Stimulated activated CD4-positive, alpha-beta T cell treated with anti-CD3 and anti-CD28 coated beads, Interleukin-2, amount 100 ng/mL, for 4 hours (primary cell): ENCODE data around the gene EHD3.

ENCODE experiments used
- DNase-seq: peaks from one replicate; pipeline ENCODE4 v3.0.0-alpha.2; 2020; ENCODE audit warnings: low read depth

EHD3 gene

GRCh38 chr2:31213601-31214443 lies 20.1 kb upstream of the EHD3 start:
- no peak for DNase-seq

GRCh38 chr2:31214444-31214915 lies 19.5 kb upstream of the EHD3 start:
- DNase-seq, result no peak

- DNase-seq, result no peak
Observed at GRCh38 chr2:31216734-31217133, 17.2 kb upstream of the EHD3 start.

GRCh38 chr2:31217465-31218200 lies 16.3 kb upstream of the EHD3 start, which contains the start of gene CAPN14:
TSS of gene CAPN14 (minus strand) at chr2:31217515. CDS start at chr2:31205447, 12,068 bp downstream.
- no peak for DNase-seq

- DNase-seq, result no peak
Observed at GRCh38 chr2:31219131-31219969, 14.6 kb upstream of the EHD3 start.

GRCh38 chr2:31221544-31221943 lies 12.4 kb upstream of the EHD3 start:
- DNase-seq, result no peak

GRCh38 chr2:31222071-31222470 lies 11.9 kb upstream of the EHD3 start:
- DNase-seq, result no peak

GRCh38 chr2:31223026-31223425 lies 10.9 kb upstream of the EHD3 start:
- no peak for DNase-seq

- DNase-seq, result no peak
Observed at GRCh38 chr2:31223749-31224148, 10.2 kb upstream of the EHD3 start.

- DNase-seq, result no peak
Observed at GRCh38 chr2:31226266-31226665, 7.7 kb upstream of the EHD3 start.

GRCh38 chr2:31227110-31227509 lies 6.8 kb upstream of the EHD3 start:
- no peak for DNase-seq

GRCh38 chr2:31227711-31228125 lies 6.2 kb upstream of the EHD3 start:
- DNase-seq, result no peak

- no peak for DNase-seq
Observed at GRCh38 chr2:31228717-31229116, 5.2 kb upstream of the EHD3 start.

GRCh38 chr2:31230751-31231150 lies 3.2 kb upstream of the EHD3 start:
- no peak for DNase-seq

GRCh38 chr2:31231571-31232302 lies 2.2 kb upstream of the EHD3 start:
- DNase-seq, result no peak

- no peak for DNase-seq
Observed at GRCh38 chr2:31232586-31232985, 1.4 kb upstream of the EHD3 start.

GRCh38 chr2:31233231-31233630 lies 721 bp upstream of the EHD3 start:
- DNase-seq, result no peak

- DNase-seq, result no peak
Observed at GRCh38 chr2:31234683-31235503, 941 bp downstream of the EHD3 start.

GRCh38 chr2:31235504-31235902 lies 1.6 kb downstream of the EHD3 start:
- no peak for DNase-seq

- DNase-seq, result no peak
Observed at GRCh38 chr2:31236433-31237205, 2.7 kb downstream of the EHD3 start.
